NCI-H1417 (cell line): ENCODE results near the gene DEPDC7.

Experiments
- DNase-seq, 3 experiments: peaks; one replicate each; lab custom pipeline; 2025; lab: John Stamatoyannopoulos, UW

Gene DEPDC7

DNA sequence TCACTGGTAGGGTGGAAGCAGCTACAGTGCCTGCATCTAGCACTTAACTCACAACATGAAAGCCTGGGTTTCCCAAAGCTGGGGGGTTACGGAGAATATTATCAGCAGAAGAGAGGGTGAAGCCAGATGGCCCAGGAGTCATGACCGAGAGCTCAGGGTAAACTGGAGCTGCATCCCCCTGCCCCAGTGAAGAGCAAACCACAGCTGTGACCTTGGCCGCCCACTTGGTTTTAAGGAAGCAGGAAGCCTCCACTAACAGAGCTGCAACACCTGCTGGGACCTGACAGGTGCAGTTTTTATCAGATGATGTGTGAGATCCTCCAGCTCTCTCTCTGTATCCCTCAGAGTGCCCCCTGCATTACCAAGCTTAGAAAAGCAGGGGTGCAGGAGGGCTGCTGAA is 44.6 kb downstream of the DEPDC7 start:
- peak in 2 of 3 experiments; percentile 11 to 43 for DNase-seq

DNA sequence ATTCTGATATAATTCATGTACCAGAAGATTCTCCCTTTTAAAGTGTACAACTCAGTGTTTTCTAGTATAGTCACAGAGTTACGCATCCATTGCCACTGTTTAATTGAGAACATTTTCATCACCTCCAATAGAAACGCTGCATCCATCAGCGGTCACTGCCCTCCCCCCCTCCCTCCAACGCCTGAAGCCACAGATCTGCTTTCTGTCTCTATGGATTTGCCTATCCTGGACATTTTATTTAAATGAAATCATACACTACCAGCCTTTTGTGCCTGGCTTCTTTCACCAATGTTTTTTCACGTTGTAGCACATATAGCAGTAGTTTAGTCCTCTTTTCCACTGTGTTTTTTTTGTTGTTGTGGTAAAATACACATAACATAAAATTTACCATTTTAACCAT is 46.5 kb downstream of the DEPDC7 start:
- DNase-seq, result no peak

DNA sequence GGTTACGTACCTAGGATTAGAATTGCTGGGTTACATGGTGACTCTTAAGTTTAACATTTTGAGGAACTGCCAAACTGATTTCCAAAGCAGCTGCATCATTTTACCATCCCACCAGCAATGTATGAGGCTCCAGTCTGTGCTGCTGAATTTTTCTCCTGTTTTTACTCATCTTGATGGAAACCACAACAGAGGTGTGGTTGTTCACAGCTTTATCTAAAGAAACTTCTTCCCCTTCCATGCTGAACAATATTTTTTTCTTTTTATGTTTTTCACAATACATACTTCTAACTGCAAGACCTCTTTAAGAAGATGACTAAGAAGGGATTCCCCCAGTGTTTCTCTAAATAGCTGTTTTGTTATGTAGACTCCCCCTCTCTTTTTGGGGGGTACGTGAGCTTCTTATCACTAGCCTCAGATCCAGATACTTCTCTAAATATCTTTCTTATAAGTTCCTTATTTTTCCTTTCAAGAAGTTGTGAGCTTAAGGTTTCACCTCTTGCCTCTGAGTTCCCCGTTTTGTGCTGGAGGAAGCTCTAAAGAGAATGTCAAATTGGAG is 47.7 kb downstream of the DEPDC7 start:
- DNase-seq, result no peak

DNA sequence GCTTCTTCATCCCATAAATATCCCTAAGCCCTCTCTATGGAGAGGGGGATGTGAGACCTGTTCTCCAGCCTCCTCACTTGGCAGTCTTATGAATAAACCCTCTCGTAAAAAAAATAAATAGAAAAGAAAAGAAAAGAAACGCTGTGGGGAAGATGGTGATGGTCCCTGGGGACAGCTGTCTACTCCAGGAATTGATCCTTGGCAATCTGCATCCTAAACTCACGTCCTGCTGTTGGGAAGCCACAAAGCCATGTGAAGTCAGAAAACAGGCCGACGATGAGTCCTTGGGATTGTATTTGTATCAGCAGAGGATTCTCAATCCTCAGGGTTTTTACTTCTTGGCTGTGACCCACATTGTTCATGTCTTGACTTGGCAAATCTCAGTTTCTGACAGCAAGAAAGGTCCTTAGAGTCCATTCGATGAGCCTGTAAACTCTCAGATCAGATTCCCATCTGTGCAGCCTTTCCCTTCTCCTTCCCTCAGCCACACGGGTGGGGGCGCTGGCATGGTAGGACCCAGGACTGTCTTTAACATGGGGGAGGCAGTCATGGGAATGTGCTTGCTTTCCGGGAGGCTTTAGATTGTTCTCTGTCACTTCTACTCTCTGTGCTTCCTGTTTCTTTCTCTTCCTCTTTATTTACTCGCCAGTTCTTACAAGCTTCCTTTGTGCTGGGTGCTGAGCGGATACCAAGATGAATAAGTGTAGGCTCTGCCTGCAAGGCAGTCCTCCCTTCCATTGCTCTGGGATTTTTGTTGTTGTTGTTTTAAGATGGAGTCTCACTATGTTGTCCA is 48.6 kb downstream of the DEPDC7 start:
- no peak for DNase-seq

DNA sequence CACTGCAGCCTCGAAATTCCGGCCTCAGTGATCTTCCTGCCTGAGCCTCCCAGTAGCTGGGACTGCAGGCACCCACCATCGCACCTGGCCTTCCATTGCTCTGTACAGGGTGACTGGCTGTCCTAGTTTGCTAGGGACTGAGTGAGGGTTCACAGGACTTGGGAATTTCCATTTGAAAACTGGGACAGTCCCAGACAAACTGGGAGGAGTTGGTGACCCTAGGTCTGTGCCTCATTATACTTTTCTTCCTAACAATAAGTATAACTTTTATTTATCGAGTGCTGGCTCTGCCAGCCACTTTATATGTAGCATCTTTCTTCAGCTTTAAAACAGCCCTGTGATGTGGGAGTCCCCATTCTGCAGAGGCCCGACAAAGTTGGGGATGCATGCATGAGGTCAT is 49.2 kb downstream of the DEPDC7 start:
- no peak for DNase-seq

DNA sequence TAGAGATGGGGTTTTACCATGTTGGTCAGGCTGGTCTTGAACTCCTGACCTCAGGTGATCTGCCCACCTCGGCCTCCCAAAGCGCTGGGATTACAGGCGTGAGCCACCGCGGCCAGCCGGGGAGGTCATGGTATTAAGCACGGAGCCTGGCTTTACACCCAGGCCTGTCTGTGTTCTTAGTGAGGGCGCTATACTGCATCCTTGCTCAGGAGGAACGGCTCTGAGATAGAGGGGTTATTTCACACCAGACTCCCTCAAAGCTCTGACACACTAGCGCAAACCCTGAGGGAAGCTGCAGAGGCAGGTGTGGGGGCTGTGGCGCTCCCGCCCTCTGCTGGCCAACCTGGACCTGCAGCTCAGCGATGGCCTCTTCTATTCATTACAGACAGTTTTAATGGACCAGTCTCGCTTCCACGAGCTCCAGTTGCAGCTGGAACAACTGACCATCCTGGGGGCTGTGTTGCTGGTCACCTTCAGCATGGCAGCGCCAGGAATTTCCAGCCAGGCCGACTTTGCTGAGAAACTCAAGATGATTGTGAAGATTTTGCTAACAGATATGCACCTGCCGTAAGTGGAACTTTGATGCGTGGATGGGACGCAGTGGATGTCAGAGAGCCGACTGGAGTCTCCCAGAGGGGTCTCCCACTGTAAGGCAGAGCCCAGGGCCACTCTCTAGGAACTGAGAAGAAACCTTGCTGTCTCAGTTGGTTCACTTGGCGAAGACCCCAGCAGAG is 49.9 kb downstream of the DEPDC7 start:
- DNase-seq, result peak; percentile 31 to 73 (median 37)

DNA sequence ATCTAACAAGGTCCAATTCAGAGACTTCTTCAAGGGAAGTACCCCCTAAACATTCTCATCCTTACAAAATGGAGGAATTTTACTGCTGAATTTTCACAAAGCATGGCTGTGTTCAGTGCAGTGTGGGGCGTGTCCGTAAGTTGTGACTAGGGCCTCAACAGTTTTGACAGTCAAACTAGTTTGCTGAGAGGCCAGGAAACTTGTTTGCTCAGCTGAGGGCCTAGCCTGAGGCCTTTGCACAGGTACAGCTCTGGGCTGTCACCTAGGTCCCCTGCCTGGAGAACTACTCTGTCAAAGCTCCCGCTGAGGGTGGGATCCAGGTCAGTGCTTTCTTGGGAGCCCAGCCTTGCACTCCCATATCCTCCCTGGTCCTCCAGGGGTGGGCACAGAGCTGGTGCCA is 51.6 kb downstream of the DEPDC7 start:
- DNase-seq, result peak in 1 of 3 experiments; percentile 26

DNA sequence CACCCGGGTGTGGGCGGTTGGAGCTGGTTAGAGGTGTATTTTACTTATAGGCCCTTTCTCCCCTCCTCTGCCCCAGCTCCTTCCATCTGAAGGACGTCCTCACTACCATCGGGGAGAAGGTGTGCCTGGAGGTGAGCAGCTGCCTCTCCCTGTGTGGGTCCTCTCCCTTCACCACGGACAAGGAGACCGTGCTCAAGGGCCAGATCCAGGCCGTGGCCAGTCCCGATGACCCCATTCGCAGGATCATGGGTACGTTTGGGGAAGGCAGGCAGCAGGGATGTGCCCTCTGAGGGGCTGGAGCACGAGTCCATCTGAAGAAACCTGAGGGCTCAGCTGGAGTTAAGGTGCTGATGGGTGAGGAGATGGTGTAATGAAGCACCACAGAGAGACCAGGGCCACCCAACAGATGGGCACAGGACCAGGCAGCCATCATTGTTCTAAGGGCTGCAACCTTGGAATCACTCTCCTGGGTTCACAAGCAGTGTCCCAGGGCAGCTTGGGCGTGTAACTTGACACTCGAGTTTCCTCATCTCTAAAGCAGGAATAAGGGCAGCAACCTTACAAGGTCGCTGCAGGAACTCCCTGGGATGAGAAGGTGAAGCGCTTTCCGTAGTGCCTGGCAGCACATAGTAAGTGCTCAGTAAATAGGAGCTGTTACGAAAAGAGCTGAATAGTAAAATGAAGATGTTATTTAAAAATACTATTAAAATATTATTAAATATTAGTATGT is 53.1 kb downstream of the DEPDC7 start:
- DNase-seq, result no peak

DNA sequence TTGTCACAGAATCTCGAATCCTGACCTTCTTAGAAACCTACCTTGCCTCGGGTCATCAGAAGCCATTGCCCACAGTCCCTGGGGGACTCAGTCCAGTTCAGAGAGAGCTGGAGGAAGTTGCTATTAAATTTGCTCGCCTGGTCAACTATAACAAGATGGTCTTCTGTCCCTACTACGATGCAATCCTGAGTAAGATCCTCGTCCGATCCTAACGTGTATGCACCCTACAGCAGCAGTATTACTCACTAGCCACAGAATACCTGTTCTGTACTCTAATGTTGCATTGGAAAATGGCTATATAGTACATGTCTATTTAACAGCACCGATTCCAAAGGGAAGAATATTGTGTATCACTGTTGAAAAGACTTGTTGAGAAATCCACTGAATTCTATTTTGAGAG is 56.8 kb downstream of the DEPDC7 start:
- no peak for DNase-seq
